Subcutaneous adipose tissue (tissue), 4 donors: ENCODE results near the gene PANK4. TPM values are rescaled to one million over a fixed set of nuclear protein-coding genes. Genes with fewer than 3 reads are reported as not detected.

Experiments
- total RNA-seq, 4 donors: library from RNA; depleted of rRNA; stranded (reverse); fragments of >200 nt; gene quantifications; one replicate each; pipeline ENCODE4 v1.1.0, GENCODE V29; 2016
- TF ChIP-seq, protein P1 (sequence below): fragments of 450-650 bp; IDR thresholded peaks from one replicate; pipeline ENCODE4 v1.5.1; 2016; ENCODE audit warnings: low read depth, mild to moderate bottlenecking, control low read depth, antibody characterized with exemption, moderate library complexity

The PANK4 gene
- total RNA-seq, 4 donors from 2014 or later = 11.4 to 24.4 (median 21.7) TPM

- TF ChIP-seq, protein P1, sequence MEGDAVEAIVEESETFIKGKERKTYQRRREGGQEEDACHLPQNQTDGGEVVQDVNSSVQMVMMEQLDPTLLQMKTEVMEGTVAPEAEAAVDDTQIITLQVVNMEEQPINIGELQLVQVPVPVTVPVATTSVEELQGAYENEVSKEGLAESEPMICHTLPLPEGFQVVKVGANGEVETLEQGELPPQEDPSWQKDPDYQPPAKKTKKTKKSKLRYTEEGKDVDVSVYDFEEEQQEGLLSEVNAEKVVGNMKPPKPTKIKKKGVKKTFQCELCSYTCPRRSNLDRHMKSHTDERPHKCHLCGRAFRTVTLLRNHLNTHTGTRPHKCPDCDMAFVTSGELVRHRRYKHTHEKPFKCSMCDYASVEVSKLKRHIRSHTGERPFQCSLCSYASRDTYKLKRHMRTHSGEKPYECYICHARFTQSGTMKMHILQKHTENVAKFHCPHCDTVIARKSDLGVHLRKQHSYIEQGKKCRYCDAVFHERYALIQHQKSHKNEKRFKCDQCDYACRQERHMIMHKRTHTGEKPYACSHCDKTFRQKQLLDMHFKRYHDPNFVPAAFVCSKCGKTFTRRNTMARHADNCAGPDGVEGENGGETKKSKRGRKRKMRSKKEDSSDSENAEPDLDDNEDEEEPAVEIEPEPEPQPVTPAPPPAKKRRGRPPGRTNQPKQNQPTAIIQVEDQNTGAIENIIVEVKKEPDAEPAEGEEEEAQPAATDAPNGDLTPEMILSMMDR = no peak
Observed at GRCh38 chr1:2547210-2548067, 21.0 kb upstream of the PANK4 start.

DNA sequence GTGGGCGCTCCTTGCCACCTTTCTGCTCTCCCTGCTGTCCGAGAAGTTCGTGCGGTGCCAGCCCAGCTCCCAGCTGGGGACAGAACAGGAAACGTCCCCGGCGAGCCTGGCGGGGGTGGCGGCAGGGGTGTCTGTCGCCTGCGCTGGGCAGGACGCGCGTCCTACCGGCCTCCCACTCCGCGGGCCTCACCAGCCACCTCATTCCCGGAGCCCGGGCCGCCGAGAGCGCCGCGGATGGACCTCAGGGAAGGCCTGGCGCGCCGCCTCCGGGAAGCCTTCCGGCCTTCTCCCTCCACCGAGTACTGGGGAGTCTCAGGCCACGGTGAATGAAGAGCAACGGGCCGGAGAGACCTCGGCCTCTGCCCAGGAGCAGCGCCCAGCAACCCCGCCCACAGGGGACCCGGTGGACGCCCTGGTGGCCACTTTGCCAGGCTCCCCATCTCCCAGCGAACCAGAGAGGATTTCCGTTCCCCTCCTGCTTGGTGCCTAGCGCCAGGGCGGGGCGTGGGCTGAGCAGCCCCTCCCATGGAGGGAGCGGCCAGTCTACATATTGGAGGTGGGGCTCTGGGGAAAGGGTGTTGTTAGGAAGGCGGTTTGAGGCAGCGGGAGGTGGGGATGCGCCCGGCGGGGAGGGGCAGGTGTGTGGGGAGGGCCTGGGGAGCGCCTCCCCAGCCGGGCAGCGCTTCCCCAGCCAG lies 20.3 kb upstream of the PANK4 start:
- TF ChIP-seq, protein P1 = no peak

GRCh38 chr1:2545754-2546514 lies 19.5 kb upstream of the PANK4 start:
- TF ChIP-seq, protein P1 = no peak

GRCh38 chr1:2544875-2545640 lies 18.7 kb upstream of the PANK4 start:
- TF ChIP-seq, protein P1 = no peak

- TF ChIP-seq, protein P1 = no peak
Observed at GRCh38 chr1:2544093-2544874, 17.9 kb upstream of the PANK4 start.

DNA sequence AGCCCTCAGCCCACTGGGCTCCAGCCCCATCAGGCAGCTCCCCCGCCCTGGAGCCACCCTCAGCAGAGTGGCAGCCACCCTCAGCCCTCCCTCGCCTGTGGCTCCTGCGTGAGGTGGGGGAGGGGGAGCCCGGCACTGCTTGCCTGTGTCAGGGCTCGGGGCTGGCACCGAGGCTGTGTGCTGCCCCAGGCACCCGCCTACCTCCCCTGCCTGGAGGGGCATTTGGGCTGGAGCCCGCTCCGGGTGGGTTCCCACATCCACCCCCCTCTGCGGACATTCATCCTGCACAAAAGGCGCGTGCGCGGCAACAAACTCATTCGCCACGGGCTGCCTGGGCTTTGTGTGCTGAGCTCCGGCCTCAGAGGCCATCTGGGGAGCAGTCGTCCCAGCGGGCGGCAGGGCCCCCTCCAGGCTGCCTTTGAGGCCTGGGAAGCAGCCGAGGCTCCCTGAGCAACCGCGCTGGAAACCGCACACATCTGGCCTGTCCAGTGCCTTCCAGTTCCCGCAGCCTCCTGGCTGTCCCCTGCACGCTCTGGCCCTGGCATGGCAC lies 17.2 kb upstream of the PANK4 start:
- TF ChIP-seq, protein P1 = no peak
